ENCODE data around the gene CUL1.

DNA sequence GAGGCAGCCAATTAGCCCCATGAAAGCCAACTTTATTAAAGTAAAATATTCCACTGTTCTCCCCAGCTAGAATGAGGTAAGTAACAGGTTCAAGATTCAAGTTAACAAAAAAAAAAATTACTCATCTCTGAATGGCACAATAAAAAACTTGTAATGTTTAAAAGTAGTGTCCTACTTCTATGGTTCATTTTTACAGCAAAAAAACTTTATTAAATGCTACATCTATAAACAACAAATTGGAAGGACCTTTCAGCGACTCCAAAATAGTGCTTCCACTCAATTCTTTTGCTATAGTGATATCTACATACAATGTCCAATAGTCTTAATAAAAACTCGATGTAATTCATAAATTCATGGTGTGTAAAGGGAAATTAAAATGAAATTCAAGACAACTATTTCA is 126.2 kb downstream of the CUL1 start:
- TF ChIP-seq CTCF (IDR thresholded peaks at IDR 0.05) (no peak), POLR2AphosphoS5 (IDR thresholded peaks at IDR 0.05) (no peak), EP300 (IDR thresholded peaks at IDR 0.05) (no peak)

Data from sigmoid colon (tissue), 4 donors.